SU-DHL-6 (cell line): ENCODE data around the gene ANGPTL2.
"Not testable (repeated sequence)": the region's sequence is repeated elsewhere in the genome, so short reads cannot be mapped to it uniquely, and the experiment has no call there.

Experiments
- H2AFZ ChIP-seq: fragments of 200-600 bp; sonication (generic); 2 replicates; pipeline ENCODE4 v1.6.1; 2014; ENCODE audit warnings: low read depth, mild to moderate bottlenecking, moderate library complexity, mixed read lengths, antibody characterized with exemption, low read length; ENCODE audit not compliant: severe bottlenecking
- H3F3A ChIP-seq: fragments of 200-600 bp; shearing (Covaris generic); 2 replicates; pipeline ENCODE4 v1.6.0; 2016; ENCODE audit warnings: antibody characterized with exemption, mild to moderate bottlenecking; ENCODE audit not compliant: insufficient read depth
- H3K27ac ChIP-seq: fragments of 200-600 bp; sonication (generic); 2 replicates; pipeline ENCODE4 v1.5.1; 2016; ENCODE audit warnings: low read depth, mild to moderate bottlenecking, low read length, moderate library complexity, mixed read lengths
- H3K27me3 ChIP-seq: fragments of 200-600 bp; sonication (generic), shearing (Covaris generic); 2 replicates; pipeline ENCODE4 v1.6.0; 2014; ENCODE audit warnings: mild to moderate bottlenecking, low read length
- H3K36me3 ChIP-seq: fragments of 200-600 bp; sonication (generic); 2 replicates; pipeline ENCODE4 v1.6.1; 2014; ENCODE audit warnings: mild to moderate bottlenecking, low read length, mixed read lengths
- H3K4me2 ChIP-seq: fragments of 300-600, 200-600 bp; shearing (Covaris generic), sonication (generic); 2 replicates; pipeline ENCODE4 v1.6.0; 2014; ENCODE audit warnings: low read length, low read depth, mild to moderate bottlenecking; ENCODE audit not compliant: poor library complexity, severe bottlenecking
- H3K4me3 ChIP-seq: fragments of 200-600 bp; sonication (generic); 2 replicates; pipeline ENCODE4 v1.5.1; 2014; ENCODE audit warnings: antibody characterized with exemption, low read length, mild to moderate bottlenecking, mixed read lengths; ENCODE audit not compliant: insufficient read depth, poor library complexity, severe bottlenecking
- H3K79me2 ChIP-seq: fragments of 200-600 bp; sonication (generic); 2 replicates; pipeline ENCODE4 v1.6.1; 2014; ENCODE audit warnings: mild to moderate bottlenecking, low read length, moderate library complexity; ENCODE audit not compliant: insufficient read depth
- H3K9ac ChIP-seq: fragments of 200-600 bp; sonication (generic); 2 replicates; pipeline ENCODE4 v1.7.0; 2014; ENCODE audit warnings: mild to moderate bottlenecking, low read length
- H3K9me2 ChIP-seq: fragments of 200-600 bp; sonication (generic); replicated peaks from 2 replicates; pipeline ENCODE4 v1.6.1; 2014; ENCODE audit warnings: low read length; ENCODE audit not compliant: insufficient read depth
- H3K9me3 ChIP-seq: fragments of 200-600 bp; sonication (generic); 2 replicates; pipeline ENCODE4 v1.6.1; 2014; ENCODE audit warnings: low read length, mixed read lengths; ENCODE audit not compliant: insufficient read depth
- H4K20me1 ChIP-seq: fragments of 200-600 bp; sonication (generic); 2 replicates; pipeline ENCODE4 v1.6.1; 2014; ENCODE audit warnings: low read depth, mild to moderate bottlenecking, antibody characterized with exemption, low read length, moderate library complexity, mixed read lengths
- EZH2phosphoT487 ChIP-seq: fragments of 200-600 bp; sonication (generic), shearing (Covaris generic); conservative IDR thresholded peaks from 2 replicates; pipeline ENCODE4 v1.6.1; 2018; ENCODE audit warnings: mild to moderate bottlenecking, antibody characterized with exemption, low read length, moderate library complexity, mixed read lengths
- TF ChIP-seq, protein P1 (sequence below): fragments of 200-600 bp; sonication (generic); IDR thresholded peaks from one replicate; pipeline ENCODE4 v1.5.1; 2017; ENCODE audit warnings: antibody characterized with exemption, mild to moderate bottlenecking, low read length, moderate library complexity; ENCODE audit not compliant: insufficient read depth, poor library complexity, severe bottlenecking

Gene ANGPTL2

DNA sequence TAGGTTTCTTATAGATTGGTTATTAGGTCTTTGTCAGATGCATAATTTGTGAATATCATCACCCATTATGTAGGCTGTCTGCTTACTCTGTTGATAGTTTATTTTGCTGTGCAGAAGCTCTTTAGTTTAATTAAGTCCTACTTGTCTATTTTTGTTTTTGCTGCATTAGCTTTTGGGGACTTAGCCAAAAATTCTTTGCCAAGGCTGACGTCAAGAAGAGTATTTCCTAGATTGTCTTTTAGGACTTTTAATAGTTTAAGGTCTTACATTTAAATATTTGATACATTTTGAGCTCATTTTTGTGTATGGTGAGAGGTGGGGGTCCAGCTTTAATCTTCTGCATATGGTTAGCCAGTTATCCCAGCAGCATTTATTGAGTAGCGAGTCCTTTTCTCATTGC, 24.8 kb upstream of the ANGPTL2 start:
- Histone ChIP-seq H3K36me3 (no peaks in the 10 kb centered on the region), H3K4me2 (no peak overlapping the region), H4K20me1 (no peaks in the 10 kb centered on the region), H3K9ac (no peak overlapping the region), H3F3A (no peaks in the 10 kb centered on the region), H3K9me3 (no peaks in the 10 kb centered on the region), H3K9me2 (no peaks in the 10 kb centered on the region), H3K79me2 (no peaks in the 10 kb centered on the region), H3K27me3 (no peaks in the 10 kb centered on the region), H3K27ac (no peak overlapping the region), H3K4me3 (no peak overlapping the region), H2AFZ (no peak overlapping the region)
- TF ChIP-seq, protein P1, sequence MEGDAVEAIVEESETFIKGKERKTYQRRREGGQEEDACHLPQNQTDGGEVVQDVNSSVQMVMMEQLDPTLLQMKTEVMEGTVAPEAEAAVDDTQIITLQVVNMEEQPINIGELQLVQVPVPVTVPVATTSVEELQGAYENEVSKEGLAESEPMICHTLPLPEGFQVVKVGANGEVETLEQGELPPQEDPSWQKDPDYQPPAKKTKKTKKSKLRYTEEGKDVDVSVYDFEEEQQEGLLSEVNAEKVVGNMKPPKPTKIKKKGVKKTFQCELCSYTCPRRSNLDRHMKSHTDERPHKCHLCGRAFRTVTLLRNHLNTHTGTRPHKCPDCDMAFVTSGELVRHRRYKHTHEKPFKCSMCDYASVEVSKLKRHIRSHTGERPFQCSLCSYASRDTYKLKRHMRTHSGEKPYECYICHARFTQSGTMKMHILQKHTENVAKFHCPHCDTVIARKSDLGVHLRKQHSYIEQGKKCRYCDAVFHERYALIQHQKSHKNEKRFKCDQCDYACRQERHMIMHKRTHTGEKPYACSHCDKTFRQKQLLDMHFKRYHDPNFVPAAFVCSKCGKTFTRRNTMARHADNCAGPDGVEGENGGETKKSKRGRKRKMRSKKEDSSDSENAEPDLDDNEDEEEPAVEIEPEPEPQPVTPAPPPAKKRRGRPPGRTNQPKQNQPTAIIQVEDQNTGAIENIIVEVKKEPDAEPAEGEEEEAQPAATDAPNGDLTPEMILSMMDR = no peak
- no peak for TF ChIP-seq EZH2phosphoT487

- not testable (repeated sequence) for H3K79me2 ChIP-seq, H3K27ac ChIP-seq, H3K4me3 ChIP-seq, H3K36me3 ChIP-seq, H3K4me2 ChIP-seq, H4K20me1 ChIP-seq, H3K9me2 ChIP-seq, H3K9ac ChIP-seq, H2AFZ ChIP-seq, H3K27me3 ChIP-seq, H3F3A ChIP-seq, H3K9me3 ChIP-seq
Observed at GRCh38 chr9:127146841-127147240, 24.4 kb upstream of the ANGPTL2 start.

DNA sequence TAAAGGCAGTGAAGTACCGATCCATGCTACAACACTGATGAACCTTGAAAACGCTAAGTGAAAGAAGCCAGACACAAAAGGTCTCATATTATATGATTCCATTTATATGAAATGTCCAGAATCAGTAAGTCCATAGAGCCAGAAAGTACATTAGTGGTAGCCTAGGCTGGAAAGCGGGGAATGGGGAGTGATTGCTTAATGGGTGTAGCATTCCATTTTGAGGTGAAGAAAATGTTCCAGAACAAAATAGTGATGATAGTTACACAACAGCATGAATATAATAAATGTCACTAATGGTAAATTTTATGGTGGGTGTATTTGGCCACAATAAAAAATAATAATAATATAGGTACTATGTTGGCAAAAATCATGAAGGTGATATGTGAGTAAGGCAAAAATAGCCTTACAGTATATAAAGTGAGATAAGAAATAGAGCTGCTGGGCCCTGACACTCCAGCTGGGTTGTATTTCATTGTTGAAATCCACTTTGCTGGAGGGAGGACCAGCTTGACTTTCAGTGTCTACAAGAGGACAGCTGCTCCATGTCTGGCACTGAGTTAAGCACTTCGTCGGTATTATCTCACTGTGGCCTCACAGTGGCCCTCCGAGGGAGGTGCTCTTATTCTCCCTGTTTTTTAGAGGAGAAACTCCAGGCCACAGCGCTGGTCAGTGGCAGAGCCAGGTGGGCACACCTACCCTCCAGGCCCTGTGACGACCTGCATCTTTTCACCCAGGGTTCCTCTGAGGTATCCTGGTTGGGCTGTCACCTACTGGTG, 22.4 kb upstream of the ANGPTL2 start:
- Histone ChIP-seq H2AFZ (no peak overlapping the region), H3F3A (no peaks in the 10 kb centered on the region), H3K79me2 (no peaks in the 10 kb centered on the region), H3K36me3 (no peaks in the 10 kb centered on the region), H4K20me1 (no peaks in the 10 kb centered on the region), H3K27ac (no peak overlapping the region), H3K27me3 (no peaks in the 10 kb centered on the region), H3K9me2 (no peaks in the 10 kb centered on the region), H3K9me3 (no peaks in the 10 kb centered on the region), H3K9ac (no peak overlapping the region), H3K4me2 (no peak overlapping the region), H3K4me3 (no peak overlapping the region)
- TF ChIP-seq, protein P1 = no peak
- no peak for TF ChIP-seq EZH2phosphoT487

DNA sequence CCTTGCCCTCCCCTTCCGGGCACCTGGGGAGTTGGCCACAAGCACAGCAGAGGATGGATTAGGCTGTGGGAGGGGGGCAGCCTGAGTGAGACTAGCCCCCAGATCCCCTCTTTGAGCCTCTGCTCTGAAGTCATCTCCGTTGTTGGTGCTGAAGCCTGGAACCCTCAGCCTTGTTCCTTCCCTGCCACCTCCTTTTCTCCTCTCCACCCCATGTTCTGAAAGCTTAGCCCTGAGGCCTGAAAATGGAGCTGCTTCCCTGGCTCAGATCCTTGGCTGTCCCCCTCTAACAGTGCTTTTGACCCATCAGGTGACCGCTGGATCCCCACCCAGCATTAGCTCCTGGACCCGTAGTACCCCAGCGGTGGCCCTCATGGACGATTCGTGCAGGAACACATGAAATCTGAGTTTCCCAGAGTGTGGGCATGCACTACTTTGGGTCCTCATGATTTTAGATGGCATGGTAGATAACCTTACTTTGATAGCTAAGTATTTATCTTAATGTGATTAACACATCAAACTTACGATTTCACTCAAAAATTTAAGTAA, 21.6 kb upstream of the ANGPTL2 start:
- TF ChIP-seq, protein P1 = no peak
- TF ChIP-seq EZH2phosphoT487 = no peak

More for the DNA sequence above, 21.6 kb upstream of the ANGPTL2 start:
- H3K9ac ChIP-seq = no peak overlapping the region
- H4K20me1 ChIP-seq = no peaks in the 10 kb centered on the region
- H2AFZ ChIP-seq = no peak overlapping the region
- no peaks in the 10 kb centered on the region for H3K9me3 ChIP-seq
- no peak overlapping the region for H3K4me2 ChIP-seq
- H3K9me2 ChIP-seq = no peaks in the 10 kb centered on the region
- H3K79me2 ChIP-seq = no peaks in the 10 kb centered on the region
- H3F3A ChIP-seq = no peaks in the 10 kb centered on the region
- no peak overlapping the region for H3K4me3 ChIP-seq
- H3K36me3 ChIP-seq = no peaks in the 10 kb centered on the region
- H3K27ac ChIP-seq = no peak overlapping the region
- no peaks in the 10 kb centered on the region for H3K27me3 ChIP-seq
